Measurements from ENCODE around the gene LRRC4.

Gene LRRC4

DNA sequence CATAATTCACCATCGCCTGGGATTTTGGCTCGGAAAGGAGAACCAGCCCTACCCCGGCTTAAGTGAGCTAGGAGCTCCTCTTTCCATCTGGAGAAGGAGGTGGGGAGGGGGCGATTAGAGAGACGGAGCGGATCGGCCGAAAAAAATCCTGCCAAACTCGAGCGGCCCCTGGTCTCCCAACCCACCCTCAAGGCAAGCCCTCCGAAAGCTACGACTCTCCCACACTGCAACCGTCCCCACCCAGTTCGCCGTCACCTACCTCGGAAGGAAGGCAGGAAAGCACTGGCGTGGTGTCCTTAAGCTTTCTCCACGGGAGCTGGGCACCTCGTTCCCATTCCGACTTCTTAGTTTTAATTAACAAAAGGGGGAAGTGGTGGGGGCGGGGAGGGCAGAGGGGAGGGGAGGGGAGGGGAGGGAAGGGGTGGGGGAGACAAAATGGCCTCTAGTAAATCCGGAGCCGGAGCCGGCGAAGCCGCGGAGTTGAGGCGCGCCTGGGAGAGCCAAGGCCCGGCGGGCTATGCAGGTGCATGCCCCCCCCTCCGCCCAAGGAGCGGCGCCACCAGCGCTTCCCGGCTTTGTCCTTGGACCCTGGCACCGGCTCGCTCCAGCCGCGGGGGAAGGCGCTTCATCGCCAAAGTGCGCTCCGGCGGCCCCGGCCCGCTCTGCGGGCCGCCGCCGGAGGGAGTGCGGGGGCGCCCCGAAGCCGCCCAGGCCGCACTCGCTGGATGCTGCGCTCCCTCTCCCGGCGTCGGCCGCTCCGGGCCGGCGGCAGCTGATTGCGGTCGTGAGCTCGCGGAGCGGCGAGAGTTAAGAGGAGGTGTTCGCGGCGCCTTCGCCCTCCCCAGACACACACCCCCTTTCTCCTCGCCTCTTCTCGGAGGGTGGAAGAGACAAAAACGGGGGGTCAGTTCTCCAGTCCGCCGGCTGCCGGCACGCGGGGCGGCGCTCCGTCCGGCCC is at the start of gene LRRC4:
LRRC4 (minus strand) TSS at position 784 of the 958 bp plus-strand sequence. CDS start 797 bp downstream, outside the sequence.
- peak; percentile 6 for DNase-seq

DNA sequence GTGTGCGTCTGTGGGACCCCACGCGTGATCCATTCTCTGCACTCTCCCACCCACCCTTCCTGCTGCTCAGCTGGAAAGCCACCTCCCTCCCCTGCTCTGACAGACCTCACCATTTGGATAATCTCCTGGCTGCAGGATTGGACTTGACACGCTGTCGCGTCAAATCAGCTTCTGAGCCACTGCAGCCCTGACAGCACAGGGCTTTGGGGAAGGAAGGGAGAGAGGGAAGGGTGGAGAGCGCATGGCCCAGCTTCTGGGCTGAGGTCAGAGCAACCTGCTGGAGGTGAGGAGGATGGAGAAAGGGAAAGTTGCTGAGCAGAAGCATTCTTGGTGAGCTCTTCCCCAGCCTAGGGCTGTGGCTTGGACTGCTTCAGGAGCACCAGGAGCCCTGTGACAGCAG is 48.9 kb upstream of the LRRC4 start:
- DNase-seq, result no peak

DNA sequence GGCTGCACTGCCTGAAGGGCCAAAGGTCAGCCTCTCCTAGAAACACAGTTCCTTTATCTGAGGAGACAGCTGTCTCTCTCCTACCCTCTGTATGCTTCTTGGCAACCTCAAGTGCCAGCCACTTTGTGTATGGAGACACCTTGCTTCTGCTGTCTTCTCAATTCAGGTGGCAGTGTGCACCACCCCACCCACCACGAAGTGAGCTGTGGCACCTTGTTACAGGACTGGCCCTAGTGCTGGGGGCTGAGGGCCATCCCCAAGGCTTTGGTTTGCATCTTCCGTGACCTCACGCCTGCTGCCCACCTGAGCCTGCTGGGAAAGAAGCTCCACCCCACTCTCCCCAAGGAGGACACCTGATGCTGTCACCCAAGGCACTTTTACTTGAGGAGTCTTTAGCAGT is 47.1 kb upstream of the LRRC4 start:
- DNase-seq, result no peak

DNA sequence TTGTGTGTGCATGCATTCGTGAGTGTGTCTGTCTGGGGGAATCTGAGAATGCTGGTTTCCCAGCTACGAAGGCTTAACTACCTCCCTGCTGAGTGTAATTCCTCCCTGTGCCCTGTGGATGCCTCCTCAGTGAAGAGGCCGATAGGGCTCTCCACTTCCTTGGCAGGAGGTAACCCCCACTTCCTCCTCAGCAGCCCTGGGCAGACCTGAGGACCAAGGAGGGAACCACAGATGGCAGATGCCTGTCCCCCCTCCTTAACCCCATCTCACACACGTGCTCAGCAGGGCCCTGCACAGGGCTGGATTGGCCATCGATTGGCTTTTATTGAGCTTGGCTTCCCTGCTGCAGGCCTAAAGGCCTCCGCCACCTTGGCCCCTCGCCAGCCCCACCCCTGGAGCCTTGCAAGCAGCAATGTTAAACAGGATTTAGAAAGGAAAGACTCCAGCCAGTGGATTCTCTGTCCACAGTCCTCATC is 45.6 kb upstream of the LRRC4 start:
- DNase-seq, result no peak

DNA sequence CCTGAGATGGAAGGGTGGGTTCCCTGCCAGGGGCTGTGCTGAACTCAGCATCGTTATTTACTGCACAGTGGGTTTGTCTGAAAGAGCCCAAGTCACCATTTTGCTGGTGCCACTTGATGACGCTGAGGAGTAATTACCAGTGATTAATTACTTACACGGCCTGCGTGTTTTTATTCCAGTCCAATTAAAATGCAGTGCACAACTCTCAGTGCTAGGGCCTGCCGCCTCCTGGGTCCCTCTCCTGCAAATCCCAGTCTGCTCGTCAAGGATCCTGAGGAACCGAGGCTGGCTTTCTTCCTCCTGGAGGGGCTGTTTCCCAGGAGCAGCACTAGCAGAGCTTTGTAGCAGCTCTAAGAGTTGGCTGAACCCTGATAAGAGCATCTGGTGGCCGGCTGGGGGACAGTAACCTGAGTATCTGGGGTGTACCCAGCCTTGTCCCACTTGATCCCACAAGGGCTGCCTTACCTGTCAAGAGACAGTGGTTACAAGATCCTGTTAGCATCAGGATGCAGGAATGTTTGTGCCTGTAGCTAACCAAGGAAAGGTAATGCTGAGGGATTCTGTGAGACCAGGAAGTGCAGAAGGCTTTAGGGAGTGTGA is 45.1 kb upstream of the LRRC4 start:
- DNase-seq, result no peak

- no peak for DNase-seq
These were observed 44.2 kb upstream of the LRRC4 start for GRCh38 chr7:128075242-128076095.

DNA sequence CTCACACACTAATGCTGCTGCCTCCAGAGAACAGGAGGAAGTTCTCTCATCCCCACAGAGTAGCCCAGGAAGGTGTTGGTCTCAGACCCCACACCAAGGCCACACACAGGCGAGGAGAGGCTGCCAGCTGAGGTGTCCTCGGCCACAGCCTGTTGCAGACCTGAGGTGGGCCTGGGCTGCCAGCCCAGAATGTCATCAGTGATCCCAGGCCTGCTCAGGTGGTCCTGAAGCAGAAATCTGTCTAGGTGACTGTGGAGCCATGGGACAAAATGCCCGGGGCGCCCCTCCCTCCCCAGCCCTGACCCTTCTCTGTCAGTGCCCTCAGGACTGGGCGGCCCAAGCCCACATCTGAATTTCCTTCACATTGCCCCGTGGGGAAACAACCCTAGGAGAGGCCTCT is 43.5 kb upstream of the LRRC4 start:
- DNase-seq, result no peak

GRCh38 chr7:128074336-128074735 is 43.1 kb upstream of the LRRC4 start:
- no peak for DNase-seq

DNA sequence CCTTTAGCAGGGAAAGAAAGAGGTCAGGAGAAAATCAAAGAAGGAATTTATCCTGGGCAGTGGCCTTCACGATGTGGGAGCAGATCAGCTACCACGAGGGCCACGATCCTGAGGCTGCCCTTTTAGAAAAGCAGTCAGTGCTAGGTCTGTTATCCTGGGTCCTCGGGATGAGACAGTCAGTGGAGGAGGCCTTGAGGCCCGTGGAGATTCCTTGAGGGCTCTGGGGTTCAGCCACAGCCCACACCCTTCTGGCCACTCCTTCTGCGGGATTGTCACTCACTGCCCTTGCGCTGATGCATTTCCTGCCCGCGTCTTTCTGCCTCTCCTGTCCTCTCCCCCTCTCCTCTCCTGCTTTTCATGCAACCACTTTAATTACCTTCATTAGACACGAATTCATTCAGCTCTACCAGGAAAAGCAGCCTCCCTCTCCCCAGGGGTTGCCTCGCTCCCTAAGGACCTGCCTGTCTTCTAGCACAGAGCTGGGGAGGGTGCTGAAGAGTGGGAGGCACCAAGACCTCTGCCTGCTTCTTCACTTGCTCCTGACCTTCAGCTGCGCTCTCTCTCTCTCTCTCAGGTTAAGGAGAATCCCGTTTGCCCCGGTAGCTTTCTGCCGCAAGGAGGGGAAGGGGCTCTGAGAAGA is 42.6 kb upstream of the LRRC4 start:
- no peak for DNase-seq

DNA sequence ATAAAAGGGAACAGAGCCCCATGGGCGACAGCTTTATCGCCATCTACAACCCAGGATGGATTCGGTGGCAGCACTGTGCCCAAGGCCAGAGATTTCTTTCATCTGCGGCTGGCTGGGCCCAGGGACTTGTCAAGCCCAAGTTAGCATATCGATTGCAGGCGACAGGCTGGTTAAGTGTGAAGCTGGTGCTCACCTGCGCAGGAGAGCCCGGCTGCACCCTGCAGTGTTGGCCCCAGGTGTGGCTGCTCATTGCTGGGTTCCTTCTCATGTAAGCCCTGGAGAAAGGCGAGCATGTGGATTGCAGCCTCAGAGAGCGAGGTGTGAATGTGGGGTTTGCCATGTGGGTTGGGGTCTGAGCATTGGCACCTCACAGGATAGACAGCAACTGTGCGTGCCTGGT is 40.6 kb upstream of the LRRC4 start:
- DNase-seq, result no peak

DNA sequence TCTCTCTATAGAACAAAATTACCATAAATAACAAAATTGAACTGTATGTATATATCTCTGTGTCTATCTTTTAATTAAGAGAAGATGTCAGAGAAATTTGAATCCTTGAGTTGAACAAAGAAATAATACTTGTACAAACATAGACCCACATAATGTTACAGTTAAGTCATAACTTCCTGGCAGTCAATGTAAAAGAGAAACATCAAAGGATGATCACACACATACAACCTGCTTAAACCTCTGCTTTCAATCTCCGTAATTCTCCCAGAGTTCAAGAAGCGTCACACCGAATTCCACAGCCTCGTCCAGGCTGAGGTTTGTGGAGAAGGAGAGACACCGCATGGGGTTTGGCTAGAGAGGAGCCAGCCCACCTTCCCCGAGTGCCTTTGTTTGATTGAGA is 40.1 kb upstream of the LRRC4 start:
- no peak for DNase-seq

DNA sequence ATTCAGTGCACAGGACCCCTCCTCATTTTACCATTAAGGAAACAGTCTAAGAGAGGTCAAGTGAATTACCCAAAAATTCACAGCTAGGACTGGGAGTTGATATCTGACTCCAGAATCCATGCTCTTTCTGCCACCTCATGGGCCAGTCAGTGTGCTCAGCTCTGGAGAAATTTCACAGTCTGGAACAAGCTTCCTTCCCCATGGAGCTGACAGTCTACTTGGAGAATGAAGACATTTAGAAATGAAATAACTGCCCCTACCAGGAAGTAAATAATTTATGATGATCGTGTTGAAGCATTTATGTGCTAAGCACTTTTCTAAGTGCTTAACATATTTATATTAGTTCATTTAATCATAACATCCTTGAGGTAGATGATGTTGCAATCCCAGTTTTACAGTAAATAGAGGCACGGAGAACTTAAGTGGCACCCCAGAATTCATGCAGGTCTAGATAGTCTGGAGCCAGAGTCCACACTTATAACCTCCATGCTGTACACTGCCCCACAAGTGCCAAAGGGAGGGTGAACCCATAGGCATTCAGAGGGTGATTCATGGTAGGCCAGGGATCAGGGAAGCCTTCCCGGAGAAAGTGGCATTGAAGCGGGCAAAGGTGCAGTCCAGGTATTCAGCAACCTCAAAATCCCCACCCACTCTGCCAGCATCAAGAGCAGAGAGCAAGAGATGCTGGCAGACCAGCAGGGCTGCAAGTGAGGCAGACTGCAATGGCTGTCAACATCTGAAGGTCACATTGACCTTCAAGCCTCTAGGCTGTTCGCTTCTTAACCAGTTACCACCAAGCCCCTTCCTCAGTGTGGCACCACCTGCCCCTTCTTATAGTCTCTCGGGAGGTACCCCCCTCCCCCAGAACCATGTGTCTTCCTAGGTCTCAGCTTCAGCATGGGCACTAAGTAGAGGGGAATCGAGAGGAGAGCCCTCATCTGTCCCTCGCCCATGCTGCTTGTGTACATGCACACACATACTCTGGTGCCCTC is 38.4 kb upstream of the LRRC4 start:
- DNase-seq, result no peak

- no peak for DNase-seq
These were observed 37.5 kb upstream of the LRRC4 start for GRCh38 chr7:128068785-128069184.

- DNase-seq, result no peak
These were observed 36.7 kb upstream of the LRRC4 start for GRCh38 chr7:128067983-128068382.

- DNase-seq, result no peak
These were observed 35.6 kb upstream of the LRRC4 start for GRCh38 chr7:128066858-128067257.

DNA sequence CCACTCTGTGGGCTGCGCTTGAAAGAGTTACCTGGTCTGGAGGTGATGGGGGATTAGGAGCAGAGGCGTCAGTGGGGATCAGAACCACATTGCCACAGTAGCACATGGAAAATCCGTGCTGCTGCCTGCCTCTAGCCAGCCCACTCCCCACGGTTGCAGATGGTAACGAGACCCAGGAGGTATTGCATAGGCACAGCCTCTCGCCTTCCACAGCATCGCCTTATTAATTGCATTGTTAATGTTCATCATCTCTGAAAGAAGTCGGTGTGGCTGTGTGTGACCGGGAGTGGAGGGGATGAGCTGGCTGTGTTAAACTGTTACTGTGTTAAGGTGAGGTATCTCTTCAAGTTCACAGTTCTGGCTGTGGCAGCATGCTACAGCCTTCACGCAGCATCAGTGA is 35.2 kb upstream of the LRRC4 start:
- no peak for DNase-seq

DNA sequence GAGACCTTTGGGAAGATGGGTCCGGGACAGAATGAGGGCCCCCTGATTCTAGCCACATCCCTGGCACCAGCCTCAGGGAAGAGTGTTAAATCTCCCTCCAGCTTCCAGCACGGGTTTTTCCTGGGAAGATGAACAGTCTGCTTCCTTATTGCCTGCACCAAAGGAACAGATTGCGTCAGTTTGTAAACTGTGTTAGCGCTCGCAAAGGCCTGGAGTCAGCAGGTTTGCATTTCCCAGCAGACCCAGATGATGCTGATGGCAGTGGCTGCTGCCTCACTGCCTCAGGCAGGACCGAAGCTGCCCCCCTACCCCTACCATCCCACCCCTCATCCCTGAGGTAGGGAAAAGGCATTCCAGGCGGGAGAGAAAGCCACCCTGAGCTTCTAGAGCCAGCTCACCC is 34.6 kb upstream of the LRRC4 start:
- DNase-seq, result no peak

DNA sequence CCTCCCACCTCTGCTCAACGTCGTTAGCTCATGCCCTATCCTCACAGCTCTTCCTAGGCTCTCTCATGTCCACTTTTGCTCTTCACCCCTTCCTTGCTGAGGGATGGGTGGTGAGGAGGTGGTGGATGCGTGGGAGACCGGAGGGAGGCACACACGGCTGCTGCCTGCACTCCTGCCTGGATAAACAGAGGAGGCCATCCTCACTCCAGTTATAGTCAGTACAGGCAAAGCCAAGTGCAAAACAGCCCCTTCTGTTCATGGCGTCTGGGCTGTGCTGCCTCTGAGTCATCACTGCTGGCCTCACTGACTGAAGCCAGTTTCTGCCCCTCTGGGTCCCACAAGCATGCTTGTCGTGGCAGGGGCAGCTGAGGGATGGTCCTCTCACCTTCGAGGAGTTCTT is 31.9 kb upstream of the LRRC4 start:
- DNase-seq, result no peak

DNA sequence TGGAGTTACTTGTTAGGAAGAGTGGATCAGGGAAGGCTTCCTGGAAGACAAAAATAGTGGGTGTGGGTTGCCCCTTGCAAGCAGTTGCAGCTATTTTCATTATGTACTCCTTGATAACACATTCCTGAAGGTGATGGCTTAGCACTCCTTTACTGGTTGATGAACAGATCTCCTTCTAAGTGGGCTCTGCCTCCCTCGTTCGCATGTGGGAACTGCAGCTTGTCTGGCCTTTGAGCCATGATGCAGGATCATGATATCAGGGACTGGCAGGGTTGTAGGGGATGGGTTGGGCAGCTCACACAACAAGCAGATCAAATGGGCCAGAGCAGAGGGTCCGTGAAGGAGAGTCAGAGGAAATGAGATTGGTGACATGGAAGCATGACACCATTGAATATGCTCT is 28.8 kb upstream of the LRRC4 start:
- no peak for DNase-seq

DNA sequence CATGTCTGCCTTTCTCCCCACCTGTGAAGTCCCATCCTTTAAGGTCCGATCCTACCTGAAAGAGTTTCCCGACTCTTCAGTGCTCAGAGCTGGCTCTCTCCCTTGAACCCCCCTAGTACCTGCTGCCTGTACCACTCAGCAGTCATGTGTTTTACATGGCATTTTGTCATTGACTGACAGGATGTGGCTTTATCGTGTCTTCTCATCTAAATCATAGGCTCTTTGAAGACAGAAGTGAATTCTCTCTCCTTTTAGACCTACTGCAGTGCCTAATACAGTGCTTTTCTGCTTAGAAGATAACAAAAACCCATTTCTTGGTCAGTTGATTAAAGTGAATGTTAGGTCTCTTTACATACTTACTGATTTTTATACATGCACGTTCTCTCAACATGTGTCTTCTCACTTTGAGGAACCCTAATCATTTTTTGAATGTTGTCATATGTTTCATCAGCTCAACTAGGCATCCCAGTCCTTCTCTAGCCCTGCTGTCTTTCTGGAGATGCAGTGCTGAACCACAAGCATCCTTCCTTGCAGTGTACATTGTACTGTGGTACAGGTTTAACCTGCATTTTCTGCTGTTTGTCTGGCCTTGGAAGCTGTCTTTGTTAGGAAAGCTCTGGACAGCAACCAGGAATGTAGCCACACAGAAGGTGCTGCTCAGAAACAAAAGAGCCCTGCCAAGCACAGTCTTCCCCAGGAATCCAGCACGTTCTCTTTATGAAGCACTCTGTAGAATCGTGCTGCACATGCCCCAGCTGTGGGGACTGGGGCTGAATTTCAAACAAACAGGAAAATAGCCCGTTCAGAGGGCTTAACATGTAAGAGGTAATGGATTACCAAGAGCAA is 28.1 kb upstream of the LRRC4 start:
- no peak for DNase-seq

DNA sequence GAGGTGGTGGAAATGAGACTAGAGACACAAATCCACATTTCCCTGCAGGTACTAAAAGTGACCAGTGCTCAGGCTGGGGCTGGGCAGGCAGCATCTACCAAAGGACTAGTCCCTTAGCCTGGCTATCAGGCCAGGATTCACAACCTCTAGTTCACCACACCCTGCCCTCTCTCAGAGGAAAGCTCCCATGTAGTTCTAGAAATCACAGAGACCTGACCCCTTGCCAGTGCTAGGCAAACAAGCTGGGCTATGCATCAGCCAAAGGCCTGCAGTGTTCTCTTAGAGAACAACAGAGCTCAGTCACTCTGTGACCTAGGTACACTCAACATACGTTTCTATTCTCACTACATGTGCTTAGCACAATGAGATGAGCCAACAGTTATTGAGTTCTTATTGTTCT is 26.7 kb upstream of the LRRC4 start:
- DNase-seq, result no peak

Data from NCI-H748 treated with DMSO at 0.1 percent for 48 hours (cell line).